SK-N-SH treated with all-trans-retinoic acid at 6 μM for 48 hours (cell line): ENCODE data around the gene DDI2.
A peak's percentile ranks its signal among the peaks of the same experiment; 100 is the strongest.

Source experiments
- ATAC-seq: fragments of 200-7000 bp; cut with Tn5 transposase; 3 replicates; pipeline ENCODE4 v1.9.1; 2020; ENCODE audit warnings: mild to moderate bottlenecking, moderate library complexity
- ARNTL ChIP-seq: fragments of 450-650 bp; formaldehyde crosslinking; IDR thresholded peaks from 2 replicates; pipeline ENCODE4 v1.5.0; 2020; ENCODE audit warnings: low read depth, mild to moderate bottlenecking, moderate library complexity, borderline replicate concordance
- BACH2 ChIP-seq: fragments of 250-450 bp; sonication (Bioruptor Pico); IDR thresholded peaks from 2 replicates; pipeline ENCODE4 v1.9.0; 2021; ENCODE audit warnings: mild to moderate bottlenecking, borderline replicate concordance
- CREB5 ChIP-seq: fragments of 250-450 bp; sonication (Bioruptor Pico); IDR thresholded peaks from 2 replicates; pipeline ENCODE4 v1.5.1; 2020; ENCODE audit warnings: low read depth, mild to moderate bottlenecking, moderate library complexity
- CSDC2 ChIP-seq: fragments of 250-450 bp; sonication (Bioruptor Pico); IDR thresholded peaks from 2 replicates; pipeline ENCODE4 v1.5.0; 2020; ENCODE audit warnings: mild to moderate bottlenecking, moderate library complexity
- CSRNP3 ChIP-seq: fragments of 250-450 bp; sonication (Bioruptor Pico); IDR thresholded peaks from 2 replicates; pipeline ENCODE4 v1.5.1; 2021; ENCODE audit warnings: mild to moderate bottlenecking, moderate library complexity
- ESRRG ChIP-seq: fragments of 250-450 bp; sonication (Bioruptor Pico); IDR thresholded peaks from 2 replicates; pipeline ENCODE4 v1.6.1; 2021; ENCODE audit warnings: mild to moderate bottlenecking
- GLIS3 ChIP-seq: fragments of 250-450 bp; sonication (Bioruptor Pico); IDR thresholded peaks from 2 replicates; pipeline ENCODE4 v1.5.0; 2020; ENCODE audit warnings: mild to moderate bottlenecking, moderate library complexity
- ISL1 ChIP-seq: fragments of 250-450 bp; sonication (Bioruptor Pico); IDR thresholded peaks from 2 replicates; pipeline ENCODE4 v2.1.2; 2022; ENCODE audit warnings: mild to moderate bottlenecking, moderate library complexity
- PATZ1 ChIP-seq: fragments of 250-450 bp; sonication (Bioruptor Pico); IDR thresholded peaks from 2 replicates; pipeline ENCODE4 v1.8.0; 2020; ENCODE audit warnings: mild to moderate bottlenecking, moderate library complexity, borderline replicate concordance
- POU6F1 ChIP-seq: fragments of 250-450 bp; sonication (Bioruptor Pico); IDR thresholded peaks from 2 replicates; pipeline ENCODE4 v1.8.0; 2021; ENCODE audit warnings: low read depth, mild to moderate bottlenecking, moderate library complexity, borderline replicate concordance
- PPARA ChIP-seq: fragments of 250-450 bp; sonication (Bioruptor Pico); IDR thresholded peaks from 2 replicates; pipeline ENCODE4 v1.5.0; 2020; ENCODE audit warnings: mild to moderate bottlenecking, borderline replicate concordance
- RARB ChIP-seq: fragments of 250-450 bp; sonication (Bioruptor Pico); IDR thresholded peaks from 2 replicates; pipeline ENCODE4 v1.8.0; 2021; ENCODE audit warnings: mild to moderate bottlenecking, moderate library complexity
- SNAI2 ChIP-seq: fragments of 250-450 bp; sonication (Bioruptor Pico); IDR thresholded peaks from 2 replicates; pipeline ENCODE4 v1.5.0; 2020; ENCODE audit warnings: mild to moderate bottlenecking, moderate library complexity
- TCF4 ChIP-seq: fragments of 250-450 bp; sonication (Bioruptor Pico); IDR thresholded peaks from 2 replicates; pipeline ENCODE4 v1.8.0; 2021; ENCODE audit warnings: mild to moderate bottlenecking, moderate library complexity, borderline replicate concordance
- TOX ChIP-seq: fragments of 250-450 bp; sonication (Bioruptor Pico); IDR thresholded peaks from 2 replicates; pipeline ENCODE4 v1.8.0; 2021; ENCODE audit warnings: mild to moderate bottlenecking, moderate library complexity, borderline replicate concordance
- ZFP3 ChIP-seq: fragments of 250-450 bp; sonication (Bioruptor Pico); IDR thresholded peaks from 2 replicates; pipeline ENCODE4 v1.5.0; 2020; ENCODE audit warnings: mild to moderate bottlenecking, moderate library complexity
- ZFP30 ChIP-seq: fragments of 450-650 bp; formaldehyde crosslinking; IDR thresholded peaks from 2 replicates; pipeline ENCODE4 v1.5.0; 2022; ENCODE audit warnings: mild to moderate bottlenecking, moderate library complexity
- ZNF565 ChIP-seq: fragments of 450-650 bp; formaldehyde crosslinking; conservative IDR thresholded peaks from 2 replicates; pipeline ENCODE4 v1.5.0; 2020; ENCODE audit warnings: low read depth, mild to moderate bottlenecking, moderate library complexity
- ZNF8 ChIP-seq: fragments of 450-650 bp; formaldehyde crosslinking; IDR thresholded peaks from 2 replicates; pipeline ENCODE4 v1.5.0; 2020; ENCODE audit warnings: mild to moderate bottlenecking, moderate library complexity

DDI2 gene

GRCh38 chr1:15678578-15678977 lies 61.3 kb downstream of the DDI2 start (continued):
- no peak for TF ChIP-seq ZFP30 (CRISPR knock-in tag)
- no peak for TF ChIP-seq CREB5 (CRISPR knock-in tag)
- no peak for TF ChIP-seq PPARA (CRISPR knock-in tag)
- TF ChIP-seq BACH2: no peak
- TF ChIP-seq TCF4 (CRISPR knock-in tag): no peak
- no peak for TF ChIP-seq CSRNP3 (CRISPR knock-in tag)
- no peak for TF ChIP-seq ZFP3 (CRISPR knock-in tag)
- TF ChIP-seq TOX (CRISPR knock-in tag): no peak

- TF ChIP-seq ZFP3 (CRISPR knock-in tag) (no peak), TCF4 (CRISPR knock-in tag) (no peak), CSDC2 (no peak), SNAI2 (CRISPR knock-in tag) (no peak), ESRRG (CRISPR knock-in tag) (no peak), RARB (no peak), ZNF565 (CRISPR knock-in tag) (no peak), ARNTL (CRISPR knock-in tag) (no peak), ZFP30 (CRISPR knock-in tag) (no peak), POU6F1 (CRISPR knock-in tag) (no peak)
- ATAC-seq: peak; percentile 45
These were observed 62.9 kb downstream of the DDI2 start for GRCh38 chr1:15680131-15680530.

GRCh38 chr1:15680561-15681348 lies 63.5 kb downstream of the DDI2 start:
- TF ChIP-seq ISL1 (CRISPR knock-in tag) (no peak), ZNF8 (CRISPR knock-in tag) (no peak)
- ATAC-seq: no peak

- no peak for ATAC-seq
- TF ChIP-seq ZFP30 (CRISPR knock-in tag) (no peak), TOX (CRISPR knock-in tag) (no peak), CSRNP3 (CRISPR knock-in tag) (no peak), PATZ1 (CRISPR knock-in tag) (no peak), ZFP3 (CRISPR knock-in tag) (no peak), GLIS3 (CRISPR knock-in tag) (no peak)
These were observed 64.4 kb downstream of the DDI2 start for GRCh38 chr1:15681349-15682292.
